ENCODE measurements around the gene TRMU.

Gene TRMU

DNA sequence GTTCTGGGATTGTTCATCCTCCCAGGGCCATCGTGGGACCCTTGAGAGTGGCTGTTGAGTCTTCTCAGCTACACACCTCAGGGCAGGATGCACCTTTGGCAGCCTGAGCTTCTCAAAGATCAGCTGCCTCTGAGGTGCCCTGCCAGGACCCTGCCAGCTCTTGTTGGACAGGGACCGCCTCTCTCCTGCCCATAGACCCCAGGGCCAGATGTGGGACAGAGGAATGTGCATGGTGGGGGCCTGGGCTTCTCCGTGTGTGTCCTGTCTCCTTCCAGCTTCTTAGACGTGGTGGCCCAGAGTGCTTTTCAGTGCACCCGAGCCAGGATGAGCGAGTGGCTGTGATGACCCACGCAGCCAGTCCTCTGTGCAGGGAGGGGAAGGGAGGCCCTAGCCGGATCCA lies 5.9 kb upstream of the TRMU start:
- DNase-seq (ENCODE audit: low read depth): no peak

DNA sequence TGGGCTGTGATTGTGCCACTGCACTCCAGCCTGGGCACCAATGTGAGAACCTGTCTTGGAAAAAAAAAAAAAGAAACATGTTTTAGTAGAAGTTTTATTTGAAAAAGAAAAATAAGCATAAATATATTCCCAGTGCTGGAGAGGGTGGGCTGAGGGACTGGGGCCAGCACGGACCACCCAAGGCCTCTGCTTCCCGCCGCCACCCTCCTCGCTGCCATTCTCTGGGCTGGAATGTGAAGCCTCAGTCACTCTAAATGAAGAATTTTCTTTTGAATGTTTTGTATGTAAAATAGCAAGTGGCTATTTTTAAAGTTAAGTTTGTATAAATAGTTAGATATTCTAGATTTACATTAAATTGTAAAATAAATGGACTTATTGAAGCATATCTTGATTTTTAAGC lies 5.1 kb upstream of the TRMU start:
- DNase-seq (ENCODE audit: low read depth): no peak
- H3K4me3 ChIP-seq (ENCODE audit: low read depth, low read length): no peak overlapping the region

More for the DNA sequence above, 5.9 kb upstream of the TRMU start:
- H3K4me3 ChIP-seq (ENCODE audit: low read depth, low read length): no peak overlapping the region

DNA sequence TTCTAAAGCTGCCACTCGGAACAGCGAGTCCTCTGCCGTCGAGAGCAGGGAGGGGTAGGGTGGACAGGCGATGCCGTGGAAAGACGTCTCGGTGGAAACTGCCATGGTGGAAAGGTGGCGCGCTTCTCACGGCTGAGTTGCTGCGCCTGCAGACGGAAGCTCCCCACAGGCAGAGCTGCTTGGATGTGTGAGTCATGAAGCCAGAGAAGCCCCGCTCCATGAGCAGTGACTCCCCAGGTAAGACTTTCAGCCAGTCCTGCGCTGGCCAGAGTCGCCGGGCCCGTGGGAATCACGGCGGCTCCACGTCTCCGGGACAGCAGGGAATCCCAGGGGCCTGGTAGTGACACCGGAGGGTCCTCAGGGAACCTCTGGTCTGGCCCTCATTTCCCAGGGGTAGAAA lies 4.0 kb upstream of the TRMU start:
- no peak overlapping the region for H3K4me3 ChIP-seq (ENCODE audit: low read depth, low read length)
- no peak for DNase-seq (ENCODE audit: low read depth)

DNA sequence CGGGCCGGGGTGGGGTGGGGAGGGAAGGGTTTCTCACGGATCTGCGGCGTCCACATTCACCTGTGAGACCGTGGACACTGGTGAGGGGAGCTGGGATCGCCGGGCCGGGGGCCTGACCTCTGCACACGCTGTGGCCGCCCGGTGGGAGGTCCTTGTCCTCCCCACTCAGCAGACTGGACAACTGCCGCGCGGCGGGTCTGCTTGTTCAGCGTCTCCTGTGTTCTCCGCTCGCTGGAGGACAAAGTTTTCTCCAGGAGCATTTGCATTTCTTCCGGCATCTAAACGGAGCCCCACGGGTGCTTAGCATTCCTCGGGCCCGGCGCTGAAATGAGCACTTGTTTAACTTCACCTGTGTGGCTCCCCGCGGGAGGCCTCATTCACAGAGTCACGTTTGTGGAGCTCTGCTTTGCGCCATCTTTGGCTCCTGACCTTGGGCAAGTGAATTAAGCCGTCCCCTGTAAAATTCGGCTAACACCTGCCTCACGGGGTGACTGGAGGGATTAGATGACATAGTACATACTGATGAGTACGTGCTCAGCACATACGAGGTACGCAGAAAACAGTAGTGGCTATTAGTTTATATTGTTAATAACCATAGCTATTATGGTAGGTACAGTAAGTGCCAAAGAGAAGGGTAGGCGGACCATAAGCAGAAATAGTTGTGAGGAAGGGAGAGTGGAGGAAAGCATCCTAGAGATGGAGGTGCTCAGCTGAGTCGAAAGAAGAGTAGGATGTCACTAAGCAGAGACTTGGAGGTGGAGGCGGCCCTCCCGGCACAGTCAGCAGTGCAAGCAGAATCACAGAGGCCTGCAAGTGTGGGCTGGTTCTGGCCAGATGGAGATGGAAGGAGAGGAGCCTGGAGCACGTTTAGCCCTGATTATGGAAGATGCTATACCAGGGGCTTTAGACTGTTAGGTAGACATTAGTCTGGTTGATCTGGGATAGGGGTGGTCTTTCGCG lies 885 bp downstream of the TRMU start:
- peak overlapping the region; percentile 93 for H3K4me3 ChIP-seq (ENCODE audit: low read depth, low read length)
- DNase-seq (ENCODE audit: low read depth): no peak

DNA sequence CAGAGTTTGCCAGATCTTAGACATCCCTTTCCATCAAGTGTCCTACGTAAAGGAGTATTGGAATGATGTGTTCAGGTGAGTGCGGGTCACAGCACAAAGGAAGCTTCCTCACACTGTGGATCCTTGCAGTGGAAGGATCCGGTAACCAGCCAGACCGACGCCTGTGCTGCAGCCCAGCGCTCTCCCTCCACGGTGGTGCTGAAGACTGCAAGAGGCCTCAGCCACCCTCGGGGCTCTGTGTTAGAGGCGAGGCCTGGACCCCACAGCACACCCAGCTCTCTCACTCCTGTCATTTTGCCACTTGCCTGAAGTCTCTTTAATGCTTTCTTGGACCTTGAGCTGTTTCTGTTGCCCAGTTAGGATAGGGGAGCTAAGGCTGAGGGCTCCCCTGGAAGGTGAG lies 2.4 kb downstream of the TRMU start:
- no peak overlapping the region for H3K4me3 ChIP-seq (ENCODE audit: low read depth, low read length)
- DNase-seq (ENCODE audit: low read depth): no peak

DNA sequence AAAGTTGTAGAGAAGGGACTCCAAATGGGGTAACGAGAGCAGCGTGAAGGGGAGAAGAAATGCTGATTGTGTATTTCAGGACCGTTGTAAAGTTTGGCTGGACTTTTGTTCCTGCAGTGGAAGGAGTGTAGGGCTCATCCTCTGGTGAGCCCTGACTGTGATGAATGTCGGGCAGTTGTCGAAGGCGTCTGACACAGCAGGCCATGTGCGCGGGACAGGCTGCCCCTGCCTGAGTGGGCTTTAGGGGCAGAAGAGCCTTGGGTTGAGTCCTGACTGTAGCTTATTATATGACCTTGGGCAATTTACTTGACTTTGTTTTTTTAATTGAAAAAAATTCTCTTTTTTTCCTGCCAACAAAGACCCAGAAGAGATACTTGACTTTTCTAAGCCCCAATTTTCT lies 3.1 kb downstream of the TRMU start:
- no peak overlapping the region for H3K4me3 ChIP-seq (ENCODE audit: low read depth, low read length)
- no peak for DNase-seq (ENCODE audit: low read depth)

DNA sequence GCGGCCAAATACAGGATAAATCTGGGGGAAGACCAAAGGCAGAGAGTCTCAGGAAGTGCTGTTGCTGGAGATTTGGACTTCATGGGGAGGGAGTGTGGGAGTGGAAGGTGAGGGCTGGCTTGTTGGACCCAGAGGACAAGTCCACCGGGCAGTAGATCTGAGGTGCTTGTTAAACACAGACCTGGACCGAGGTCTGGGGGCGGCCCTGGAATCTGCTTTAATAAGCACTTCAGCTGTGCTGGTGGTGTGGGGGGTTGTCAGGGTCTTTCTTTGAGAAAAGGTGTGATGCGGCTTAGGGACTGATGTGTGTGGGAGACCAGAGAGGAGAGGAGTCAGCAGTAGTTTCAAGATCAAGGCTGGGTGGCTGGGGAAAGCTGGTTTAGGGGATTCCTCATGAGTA lies 4.4 kb downstream of the TRMU start:
- DNase-seq (ENCODE audit: low read depth): no peak
- no peak overlapping the region for H3K4me3 ChIP-seq (ENCODE audit: low read depth, low read length)

DNA sequence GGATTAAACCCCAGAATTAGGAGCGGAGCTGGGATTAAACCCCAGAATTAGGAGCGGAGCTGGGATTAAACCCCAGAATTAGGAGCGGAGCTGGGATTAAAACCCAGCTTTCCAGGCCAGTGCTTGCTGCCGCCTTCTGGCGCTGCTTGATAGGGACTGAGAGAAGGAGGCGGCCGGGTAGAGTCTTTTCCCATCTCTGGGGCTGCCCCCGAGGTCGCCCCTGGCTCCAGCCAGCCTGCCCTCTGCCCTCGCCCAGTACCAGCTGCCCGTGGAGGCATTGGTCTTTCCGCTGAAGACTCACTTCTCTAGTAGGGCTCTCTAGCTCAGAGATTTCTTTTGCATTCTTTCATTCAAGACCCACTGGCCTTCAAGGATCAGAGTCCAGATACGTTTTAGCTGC lies 5.2 kb downstream of the TRMU start:
- H3K4me3 ChIP-seq (ENCODE audit: low read depth, low read length): no peak overlapping the region
- no peak for DNase-seq (ENCODE audit: low read depth)

DNA sequence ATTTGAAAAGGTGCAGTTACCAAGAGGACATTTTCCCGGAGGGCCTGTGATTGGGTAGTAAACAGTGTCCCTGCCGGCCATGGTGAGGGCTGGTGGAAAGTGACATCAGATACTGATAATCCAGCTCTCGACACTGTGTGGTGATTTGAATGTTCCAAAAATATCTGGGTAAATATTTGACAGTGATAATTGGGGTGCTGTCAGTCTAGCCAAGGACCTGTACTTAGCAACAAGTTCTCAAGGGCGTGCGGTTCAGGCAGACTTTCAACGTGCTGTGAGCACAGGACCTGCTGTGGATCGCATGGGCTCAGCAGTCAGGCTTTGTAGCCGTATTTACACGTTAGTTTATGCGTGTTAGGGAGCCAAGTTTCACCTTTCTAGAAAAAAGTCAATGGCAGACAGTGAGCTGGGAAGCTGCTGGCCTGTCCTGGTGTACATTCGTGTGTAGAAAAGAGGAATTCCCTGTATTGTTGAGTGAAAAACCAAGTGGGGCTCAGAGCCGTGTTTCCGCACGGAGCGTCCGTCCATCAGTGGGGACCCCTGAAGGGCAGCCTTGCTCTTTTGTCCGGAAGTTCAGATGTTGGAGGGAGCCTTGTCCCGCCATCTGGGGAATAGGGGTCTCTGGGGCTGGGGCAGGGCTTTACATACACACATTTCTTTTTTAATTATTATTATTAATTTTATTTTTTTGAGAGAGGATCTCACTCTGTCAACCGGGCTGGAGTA lies 11.3 kb downstream of the TRMU start:
- no peak for DNase-seq (ENCODE audit: low read depth)
- no peak overlapping the region for H3K4me3 ChIP-seq (ENCODE audit: low read depth, low read length)

DNA sequence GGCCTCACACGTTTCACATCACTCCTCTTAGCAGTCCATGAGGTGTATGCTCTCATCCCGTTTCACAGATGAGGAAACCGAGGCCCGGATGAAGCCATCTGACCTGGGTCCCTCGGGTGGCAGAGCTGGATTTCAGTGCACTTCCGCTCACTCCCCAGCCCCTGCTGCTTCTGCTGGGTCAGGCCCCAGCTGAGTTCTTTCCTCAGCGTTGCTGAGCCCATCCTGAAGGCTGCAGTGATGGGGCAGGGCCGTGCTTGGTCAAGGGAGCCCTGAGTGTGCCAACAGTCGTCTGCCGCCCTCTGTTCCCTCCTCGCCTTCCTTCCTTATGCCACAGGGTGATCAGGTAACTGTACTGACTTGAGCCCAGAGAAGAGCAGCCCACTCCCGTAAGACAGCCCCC lies 12.1 kb downstream of the TRMU start:
- no peak overlapping the region for H3K4me3 ChIP-seq (ENCODE audit: low read depth, low read length)
- DNase-seq (ENCODE audit: low read depth): no peak

DNA sequence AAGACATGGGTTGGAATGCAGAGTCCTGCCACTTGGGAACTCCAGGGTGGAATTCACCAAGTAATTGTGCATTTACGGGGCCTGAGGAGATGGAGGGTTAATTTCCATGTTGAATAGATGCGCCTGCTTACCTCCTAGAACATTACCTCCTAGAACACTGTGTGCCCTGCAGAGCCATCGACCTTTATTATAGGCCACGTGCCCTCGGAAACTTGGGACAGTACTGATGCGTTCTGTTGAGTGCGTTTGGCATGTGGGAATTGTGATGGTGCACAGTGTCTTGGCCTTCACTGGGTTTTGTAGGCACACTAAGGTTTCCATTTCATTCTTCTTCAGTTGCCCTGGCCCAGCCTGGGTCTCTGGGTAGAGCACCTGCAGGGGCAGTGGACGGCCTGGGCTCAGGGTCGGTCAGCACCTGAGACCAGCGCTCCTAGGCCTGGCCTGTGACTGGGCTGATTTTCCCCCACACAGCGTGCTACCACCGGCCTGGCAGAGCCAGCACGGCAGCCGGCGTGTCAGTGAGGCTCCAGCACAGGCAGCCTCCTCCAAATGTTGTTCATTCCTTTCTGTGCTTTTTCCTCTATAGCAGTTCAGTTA lies 12.7 kb downstream of the TRMU start:
- no peak for DNase-seq (ENCODE audit: low read depth)
- no peak overlapping the region for H3K4me3 ChIP-seq (ENCODE audit: low read depth, low read length)

DNA sequence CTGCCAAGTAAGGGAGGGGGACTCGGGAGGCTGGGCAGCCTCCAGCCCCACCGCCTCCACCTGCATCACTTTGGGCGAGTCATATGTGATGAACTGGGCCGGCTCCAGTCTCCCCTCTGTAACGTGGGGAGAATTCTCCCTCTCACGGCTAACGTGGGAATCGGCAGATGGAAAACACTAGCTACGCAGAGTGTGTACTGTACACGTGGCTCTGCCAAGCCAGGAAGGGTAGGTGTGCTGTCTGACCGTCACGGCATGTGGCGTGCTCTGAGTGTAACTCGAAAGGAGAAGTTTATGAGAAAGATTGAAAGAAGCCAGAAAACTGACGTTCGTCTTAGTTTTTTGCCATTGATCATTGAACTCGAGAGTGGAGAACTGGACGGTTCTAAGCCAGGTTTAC lies 13.7 kb downstream of the TRMU start:
- no peak for DNase-seq (ENCODE audit: low read depth)
- H3K4me3 ChIP-seq (ENCODE audit: low read depth, low read length): no peak overlapping the region

DNA sequence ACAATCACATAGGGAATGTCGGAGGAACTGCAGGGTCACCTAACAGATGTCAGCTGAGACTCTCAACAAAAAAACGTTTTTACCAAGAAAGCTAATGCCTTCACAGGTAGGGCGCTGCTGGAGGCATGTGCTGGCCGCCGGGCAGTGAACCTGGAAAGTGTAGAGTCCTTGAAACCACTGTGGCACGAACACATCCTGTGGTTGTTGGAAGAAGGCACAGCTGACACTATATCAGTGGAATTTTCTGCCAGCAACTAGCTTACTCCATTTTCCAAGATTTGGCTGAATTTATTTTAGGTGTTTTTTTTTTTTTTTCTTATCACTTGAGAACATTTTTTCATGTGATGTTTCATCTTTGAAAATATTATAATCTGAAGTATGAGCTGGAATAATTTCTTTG lies 14.2 kb downstream of the TRMU start:
- no peak for DNase-seq (ENCODE audit: low read depth)
- no peak overlapping the region for H3K4me3 ChIP-seq (ENCODE audit: low read depth, low read length)

DNA sequence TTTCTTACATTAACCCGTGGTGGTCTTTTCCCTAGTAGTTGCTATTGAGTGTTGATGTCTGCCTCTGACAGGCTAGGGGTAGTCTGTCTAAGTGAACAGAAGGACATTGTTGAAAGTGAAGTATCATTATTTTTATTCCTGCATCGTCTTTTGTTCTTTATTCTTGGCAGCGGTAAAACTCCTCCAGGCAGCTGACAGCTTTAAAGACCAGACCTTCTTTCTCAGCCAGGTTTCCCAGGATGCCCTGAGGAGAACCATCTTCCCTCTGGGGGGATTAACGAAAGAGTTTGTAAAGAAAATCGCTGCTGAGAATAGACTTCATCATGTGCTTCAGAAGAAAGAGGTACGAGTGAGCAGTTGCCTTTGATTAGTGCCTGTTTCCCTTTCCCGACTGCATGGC lies 14.6 kb downstream of the TRMU start:
- no peak overlapping the region for H3K4me3 ChIP-seq (ENCODE audit: low read depth, low read length)
- DNase-seq (ENCODE audit: low read depth): no peak

DNA sequence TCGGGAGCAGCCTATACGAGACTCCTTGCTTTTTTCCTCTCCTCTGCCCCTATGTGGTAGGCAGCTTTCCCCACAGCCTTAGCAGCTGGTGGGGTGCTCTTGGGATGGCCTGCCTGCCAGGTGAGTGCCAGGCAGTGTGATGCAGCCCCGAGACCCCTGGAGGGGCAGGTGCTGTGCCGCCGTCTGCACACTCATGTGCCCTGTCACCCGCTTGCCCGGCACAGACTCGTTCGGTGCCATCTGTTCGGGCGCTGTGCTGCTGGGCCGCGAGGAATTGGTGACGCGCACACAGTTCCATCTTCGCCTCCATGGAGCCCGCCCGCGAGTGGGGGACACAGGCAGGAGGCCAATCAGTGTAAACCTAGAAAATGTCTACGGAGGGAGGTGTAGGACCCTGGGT lies 15.1 kb downstream of the TRMU start:
- DNase-seq (ENCODE audit: low read depth): no peak
- no peak overlapping the region for H3K4me3 ChIP-seq (ENCODE audit: low read depth, low read length)

DNA sequence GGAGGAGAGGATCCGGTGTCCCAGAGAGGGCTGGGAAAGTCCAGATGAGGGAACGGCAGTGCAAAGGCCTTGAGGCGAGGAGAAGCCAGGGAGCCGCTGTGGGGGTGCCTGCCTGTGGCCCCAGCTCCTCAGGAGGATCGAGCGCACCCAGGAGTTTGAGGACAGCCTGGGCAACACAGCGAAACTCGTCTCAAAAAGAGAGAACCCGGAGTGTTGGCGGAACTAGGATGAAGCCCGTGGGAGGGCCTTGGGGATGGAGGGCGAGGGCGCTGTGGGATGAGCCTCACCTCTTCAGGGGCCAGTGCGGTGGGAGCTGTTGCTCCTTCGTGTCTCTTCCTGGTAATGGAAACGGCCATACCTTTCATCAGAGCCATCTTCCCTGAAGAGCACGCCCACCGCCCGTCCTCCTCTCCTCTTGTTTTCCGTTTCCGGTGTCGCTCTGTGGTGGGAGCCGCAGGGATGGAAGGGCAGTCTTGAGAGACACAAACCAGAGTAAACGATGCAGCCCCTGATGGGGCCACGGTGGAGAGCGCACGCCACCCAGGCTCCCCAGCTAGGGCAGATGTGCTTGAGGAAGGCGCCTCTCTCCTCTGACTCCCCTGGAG lies 15.7 kb downstream of the TRMU start:
- H3K4me3 ChIP-seq (ENCODE audit: low read depth, low read length): no peak overlapping the region
- no peak for DNase-seq (ENCODE audit: low read depth)

DNA sequence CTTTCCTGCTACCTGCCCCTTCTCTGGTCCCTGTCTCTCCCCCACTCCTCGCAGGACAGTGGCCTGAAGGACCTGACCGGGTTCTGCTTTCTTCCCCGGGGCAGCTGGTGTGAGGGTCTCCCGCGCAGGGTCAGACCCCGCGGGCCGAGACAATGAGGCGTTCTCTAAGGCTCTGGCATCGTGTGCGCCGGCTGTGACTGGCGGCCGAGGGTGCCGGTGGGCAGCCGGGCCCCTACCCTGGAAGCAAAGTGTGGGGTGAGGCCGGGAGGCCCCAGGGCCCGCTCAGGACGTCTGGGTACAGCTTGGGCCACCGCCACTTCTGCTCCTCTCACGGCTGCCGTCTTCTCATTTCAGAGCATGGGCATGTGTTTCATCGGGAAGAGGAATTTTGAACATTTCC lies 16.3 kb downstream of the TRMU start:
- H3K4me3 ChIP-seq (ENCODE audit: low read depth, low read length): no peak overlapping the region
- no peak for DNase-seq (ENCODE audit: low read depth)

DNA sequence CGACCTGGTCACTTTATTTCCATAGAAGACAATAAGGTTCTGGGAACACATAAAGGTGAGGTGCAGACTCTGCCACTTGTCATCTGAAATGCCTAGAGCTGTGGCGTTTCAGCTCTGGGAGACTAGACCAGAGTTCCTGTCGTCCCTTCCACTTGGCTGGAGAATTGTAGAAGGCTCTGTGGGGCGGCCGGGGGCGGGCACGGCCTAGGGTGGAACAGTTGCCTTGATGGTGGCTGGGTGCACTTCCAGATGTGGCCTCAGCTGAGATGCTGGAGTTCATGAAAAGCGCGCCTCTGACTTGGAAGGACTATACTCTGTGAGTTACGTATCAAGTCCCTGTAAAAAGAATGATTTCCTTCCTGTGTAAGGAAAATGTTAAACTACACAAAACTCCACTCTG lies 16.8 kb downstream of the TRMU start:
- DNase-seq (ENCODE audit: low read depth): no peak
- H3K4me3 ChIP-seq (ENCODE audit: low read depth, low read length): no peak overlapping the region

DNA sequence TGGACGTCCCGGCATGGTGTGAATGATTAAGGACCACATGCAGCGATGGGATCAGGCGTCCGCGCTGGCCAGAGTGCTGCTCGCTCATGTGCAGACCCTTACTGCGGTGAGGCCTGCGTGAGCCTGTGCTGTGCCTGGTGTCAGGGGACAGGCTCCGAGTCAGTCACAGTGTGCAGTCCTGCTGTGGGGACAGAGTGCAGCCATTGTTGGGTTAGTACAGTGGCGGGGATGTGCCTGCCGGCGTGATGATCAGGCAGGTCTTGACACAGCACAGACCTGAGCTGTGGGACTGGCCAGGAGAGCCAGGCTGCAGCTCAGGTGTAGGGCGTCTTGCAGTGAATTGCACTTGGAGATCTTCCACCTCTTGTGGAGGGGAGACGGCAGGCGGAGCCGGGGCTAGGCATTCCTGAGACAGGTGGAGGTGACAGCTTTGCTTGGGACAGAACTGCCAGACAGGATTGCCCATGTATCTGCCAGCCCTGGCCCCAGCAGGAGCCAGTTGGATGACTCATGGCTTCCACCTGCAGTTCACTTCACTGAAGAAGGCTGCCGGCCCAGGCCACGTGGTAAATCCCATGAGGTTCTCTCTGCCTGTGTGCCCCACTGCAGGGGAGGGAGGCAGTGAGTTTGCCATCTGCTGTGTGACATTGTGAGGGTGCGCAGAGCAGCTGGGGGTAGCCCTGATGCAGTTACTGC lies 17.3 kb downstream of the TRMU start:
- DNase-seq (ENCODE audit: low read depth): no peak
- no peak overlapping the region for H3K4me3 ChIP-seq (ENCODE audit: low read depth, low read length)
